HG03469 (cell line): ENCODE measurements around the gene CASP12.
A peak's percentile ranks its signal among the peaks of the same experiment; 100 is the strongest.

Source experiments
- ATAC-seq: cut with Tn5 transposase; IDR thresholded peaks from one replicate; pipeline ENCODE4 v1.9.1; 2021; ENCODE audit warnings: mild to moderate bottlenecking, moderate library complexity, moderate number of reproducible peaks; ENCODE audit not compliant: unreplicated experiment

Gene CASP12

GRCh38 chr11:104892723-104893511, 5.3 kb downstream of the CASP12 start:
- no peak for ATAC-seq

GRCh38 chr11:104891135-104891534, 7.1 kb downstream of the CASP12 start:
- no peak for ATAC-seq

- ATAC-seq = no peak
These were observed 14.9 kb downstream of the CASP12 start for GRCh38 chr11:104883342-104883741.

GRCh38 chr11:104881117-104881794, 17.0 kb downstream of the CASP12 start:
- ATAC-seq = peak; percentile 40

GRCh38 chr11:104879514-104880190, 18.6 kb downstream of the CASP12 start:
- ATAC-seq = no peak

- no peak for ATAC-seq
These were observed 21.3 kb downstream of the CASP12 start for GRCh38 chr11:104876861-104877431.

GRCh38 chr11:104876324-104876723, 21.9 kb downstream of the CASP12 start:
- ATAC-seq = no peak

GRCh38 chr11:104873252-104873651, 25.0 kb downstream of the CASP12 start:
- ATAC-seq = no peak

- no peak for ATAC-seq
These were observed 25.9 kb downstream of the CASP12 start for GRCh38 chr11:104872393-104872792.

GRCh38 chr11:104870910-104871309, 27.4 kb downstream of the CASP12 start:
- ATAC-seq = no peak

GRCh38 chr11:104866815-104867214, 31.4 kb downstream of the CASP12 start:
- ATAC-seq = no peak

GRCh38 chr11:104858882-104859775, 39.1 kb downstream of the CASP12 start:
- peak; percentile 55 for ATAC-seq

- ATAC-seq = no peak
These were observed 41.7 kb downstream of the CASP12 start for GRCh38 chr11:104856607-104857006.

- ATAC-seq = no peak
These were observed 42.3 kb downstream of the CASP12 start for GRCh38 chr11:104855965-104856364.

- ATAC-seq = no peak
These were observed 45.0 kb downstream of the CASP12 start for GRCh38 chr11:104853276-104853675.

- ATAC-seq = no peak
These were observed 45.4 kb downstream of the CASP12 start for GRCh38 chr11:104852811-104853210.

GRCh38 chr11:104846216-104846615, 52.0 kb downstream of the CASP12 start:
- ATAC-seq = no peak

GRCh38 chr11:104844451-104844850, 53.8 kb downstream of the CASP12 start:
- ATAC-seq = no peak

GRCh38 chr11:104843150-104843836, 55.0 kb downstream of the CASP12 start:
- ATAC-seq = no peak
